Measurements from ENCODE around the gene MARVELD1. TPM values are rescaled to one million over a fixed set of nuclear protein-coding genes. Genes with fewer than 3 reads are reported as not detected.

The MARVELD1 gene
- total and polyA plus RNA-seq, 2 of the 13 experiments (the other 11 are each of a cell fraction or from before 2014, with no cell fraction given): not detected

DNA sequence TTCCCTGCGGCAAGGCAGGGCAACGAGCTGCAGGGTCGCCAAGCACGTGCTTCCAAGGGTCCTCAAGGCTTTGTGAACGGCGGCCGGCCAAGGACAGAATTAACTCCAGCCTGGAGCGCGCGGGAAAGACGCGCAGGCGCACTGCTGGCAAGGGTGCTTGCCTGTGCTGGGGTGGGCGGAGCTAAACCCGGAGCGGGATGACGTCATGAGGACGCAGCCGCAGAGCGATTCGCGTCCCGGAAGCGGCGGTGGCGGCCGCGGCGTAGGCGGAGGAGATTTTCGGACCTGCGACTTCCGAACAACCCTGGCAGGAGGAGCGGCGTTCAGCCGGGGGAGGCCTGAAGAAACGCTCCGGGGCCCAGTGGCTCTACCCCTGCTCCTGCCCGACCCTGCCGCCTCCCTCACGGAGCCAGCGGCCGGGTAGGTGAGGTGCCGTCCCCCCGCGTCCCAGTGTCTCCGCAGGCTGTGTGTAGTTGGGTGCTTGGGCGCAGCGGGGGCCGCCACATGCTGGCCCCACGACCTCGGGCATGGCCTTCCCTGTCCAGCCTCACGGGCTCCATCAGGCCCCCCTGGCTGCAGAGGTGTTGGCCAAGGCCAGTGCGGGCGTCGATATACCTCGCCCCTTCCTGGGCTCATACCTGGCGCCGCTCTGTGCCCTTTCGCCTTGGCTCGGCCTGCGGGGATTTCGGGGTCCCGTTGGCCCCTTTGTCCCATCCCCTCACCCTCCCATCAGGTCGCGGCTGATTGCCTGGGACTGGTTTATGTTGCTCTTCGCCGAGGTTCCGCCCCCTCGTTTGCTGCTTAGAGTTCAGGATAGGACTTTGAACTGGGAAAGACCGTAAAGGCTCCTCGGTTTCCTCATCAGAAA, 23.6 kb downstream of the MARVELD1 start, which contains the start of gene ZFYVE27 (continued):
- TF ChIP-seq EZH2 (conservative IDR thresholded peaks at IDR 0.05; ENCODE audit: low read depth, low read length): no peak
- TF ChIP-seq AKNA (CRISPR knock-in tag; IDR thresholded peaks at IDR 0.05; ENCODE audit: borderline replicate concordance): peak; percentile 96; the same call in 1 of the 2 replicates
- TF ChIP-seq, protein P1, sequence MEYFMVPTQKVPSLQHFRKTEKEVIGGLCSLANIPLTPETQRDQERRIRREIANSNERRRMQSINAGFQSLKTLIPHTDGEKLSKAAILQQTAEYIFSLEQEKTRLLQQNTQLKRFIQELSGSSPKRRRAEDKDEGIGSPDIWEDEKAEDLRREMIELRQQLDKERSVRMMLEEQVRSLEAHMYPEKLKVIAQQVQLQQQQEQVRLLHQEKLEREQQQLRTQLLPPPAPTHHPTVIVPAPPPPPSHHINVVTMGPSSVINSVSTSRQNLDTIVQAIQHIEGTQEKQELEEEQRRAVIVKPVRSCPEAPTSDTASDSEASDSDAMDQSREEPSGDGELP (IDR thresholded peaks at IDR 0.05; ENCODE audit: borderline replicate concordance, low read depth): 0 out of 2 replicates have a peak, but pooled peaks have one; percentile 13
- peak; percentile 33; the same call in 1 of the 2 replicates for TF ChIP-seq FOXP4 (CRISPR knock-in tag; IDR thresholded peaks at IDR 0.05)
- TF ChIP-seq TMF1 (CRISPR knock-in tag; IDR thresholded peaks at IDR 0.05; ENCODE audit: low read depth): peak; percentile 100
- TF ChIP-seq U2AF1 (optimal IDR thresholded peaks at IDR 0.05; ENCODE audit: low read depth, low read length): no peak
- peak; percentile 42; the same call in 1 of the 2 replicates for TF ChIP-seq PAX8 (CRISPR knock-in tag; IDR thresholded peaks at IDR 0.05; ENCODE audit: borderline replicate concordance)
- TF ChIP-seq BCL6 (CRISPR knock-in tag; IDR thresholded peaks at IDR 0.05): peak; percentile 50; the same call in 1 of the 2 replicates
- TF ChIP-seq STAT5B (CRISPR knock-in tag; IDR thresholded peaks at IDR 0.05): 0 out of 2 replicates have a peak, but pooled peaks have one; percentile 74
- TF ChIP-seq ZNF414 (CRISPR knock-in tag; IDR thresholded peaks at IDR 0.05): peak; percentile 89; the same call in 1 of the 2 replicates
- TF ChIP-seq ZKSCAN5 (CRISPR knock-in tag; IDR thresholded peaks at IDR 0.05): no peak
- 0 out of 2 replicates have a peak, but pooled peaks have one; percentile 9 for TF ChIP-seq ZNF652 (CRISPR knock-in tag; IDR thresholded peaks at IDR 0.05; ENCODE audit: borderline replicate concordance, low read depth)
- TF ChIP-seq ZMAT5 (CRISPR knock-in tag; IDR thresholded peaks at IDR 0.05; ENCODE audit: borderline replicate concordance, low read depth): no peak
- TF ChIP-seq ZNF660 (CRISPR knock-in tag; IDR thresholded peaks at IDR 0.05; ENCODE audit: borderline replicate concordance, low read depth): no peak
- no peak for TF ChIP-seq ZNF878 (CRISPR knock-in tag; IDR thresholded peaks at IDR 0.05)
- TF ChIP-seq ZNF577 (CRISPR knock-in tag; IDR thresholded peaks at IDR 0.05; ENCODE audit: borderline replicate concordance, low read depth): no peak
- peak; percentile 97 for TF ChIP-seq ZNF235 (CRISPR knock-in tag; IDR thresholded peaks at IDR 0.05; ENCODE audit: borderline replicate concordance)
- no peak for TF ChIP-seq ZNF597 (CRISPR knock-in tag; IDR thresholded peaks at IDR 0.05)

All from HepG2 (cell line).